ENCODE data around the gene HEPHL1.

- TF ChIP-seq CTCF (conservative IDR thresholded peaks at IDR 0.05 in 1 of 2, IDR thresholded peaks at IDR 0.05 in 1 of 2; ENCODE audit: extremely low read depth in 1 of 2, insufficient read depth in 1 of 2, low read depth in 1 of 2, low read length in 2 of 2) (no peak), EZH2 (IDR thresholded peaks at IDR 0.05; ENCODE audit: borderline replicate concordance, low read length) (no peak)
Measured at GRCh38 chr11:94058630-94059029, 37.5 kb downstream of the HEPHL1 start.

Data from mammary epithelial cell (primary cell).